Fibroblast of skin of abdomen (primary cell): Measurements from ENCODE around the gene FXYD6.

ENCODE experiments used
- DNase-seq: peaks from one replicate; pipeline ENCODE4 v3.0.0-alpha.2; 2013

Gene FXYD6

GRCh38 chr11:117842131-117842941 lies 34.1 kb downstream of the FXYD6 start:
- DNase-seq, result no peak

GRCh38 chr11:117841551-117842031 lies 34.9 kb downstream of the FXYD6 start:
- no peak for DNase-seq

- DNase-seq, result no peak
These were observed 35.4 kb downstream of the FXYD6 start for GRCh38 chr11:117840881-117841550.

GRCh38 chr11:117839936-117840813 lies 36.3 kb downstream of the FXYD6 start:
- DNase-seq, result no peak

GRCh38 chr11:117839380-117839881 lies 37.0 kb downstream of the FXYD6 start:
- no peak for DNase-seq

- DNase-seq, result no peak
These were observed 37.6 kb downstream of the FXYD6 start for GRCh38 chr11:117838901-117839300.

GRCh38 chr11:117837791-117838190 lies 38.7 kb downstream of the FXYD6 start:
- no peak for DNase-seq

GRCh38 chr11:117837070-117837776 lies 39.2 kb downstream of the FXYD6 start:
- DNase-seq, result no peak

GRCh38 chr11:117836077-117836960 lies 40.1 kb downstream of the FXYD6 start:
- no peak for DNase-seq

- no peak for DNase-seq
These were observed 40.9 kb downstream of the FXYD6 start for GRCh38 chr11:117835576-117835975.

- no peak for DNase-seq
These were observed 41.5 kb downstream of the FXYD6 start for GRCh38 chr11:117834838-117835443.

- DNase-seq, result no peak
These were observed 42.2 kb downstream of the FXYD6 start for GRCh38 chr11:117834068-117834810.

GRCh38 chr11:117833401-117833891 lies 43.0 kb downstream of the FXYD6 start:
- DNase-seq, result no peak

GRCh38 chr11:117832511-117832910 lies 43.9 kb downstream of the FXYD6 start:
- DNase-seq, result no peak

- no peak for DNase-seq
These were observed 44.6 kb downstream of the FXYD6 start for GRCh38 chr11:117831661-117832415.

GRCh38 chr11:117830674-117831351 lies 45.6 kb downstream of the FXYD6 start:
- no peak for DNase-seq

GRCh38 chr11:117830072-117830471 lies 46.4 kb downstream of the FXYD6 start:
- no peak for DNase-seq

- DNase-seq, result no peak
These were observed 47.1 kb downstream of the FXYD6 start for GRCh38 chr11:117829369-117829725.
